BJ (cell line): Measurements from ENCODE around the gene ADAMTS12. TPM values are rescaled to one million over a fixed set of nuclear protein-coding genes. Genes with fewer than 3 reads are reported as not detected.

Experiments
- CTCF ChIA-PET: fragments of 350-600 bp; formaldehyde crosslinking; extraction: SDS; loops from one replicate; lab custom pipeline; 2021; ENCODE audit warnings: antibody characterized with exemption, inconsistent platforms; lab: Yijun Ruan, JAX
- POLR2A ChIA-PET: fragments of 300-600 bp; sonication (Branson Sonifier 250); formaldehyde crosslinking; extraction: SDS; loops from one replicate; lab custom pipeline; 2021; ENCODE audit warnings: antibody characterized with exemption; lab: Charles Lee
- DNase-seq: peaks from one replicate; pipeline ENCODE4 v3.0.0-alpha.2; 2011; ENCODE audit warnings: low read depth
- H3K27me3 ChIP-seq: 2 replicates; pipeline ENCODE4 v1.6.0; 2011; ENCODE audit warnings: low read length; ENCODE audit not compliant: control insufficient read depth, insufficient read depth
- H3K36me3 ChIP-seq: 2 replicates; pipeline ENCODE4 v1.5.1; 2011; ENCODE audit warnings: low read length; ENCODE audit not compliant: control insufficient read depth, insufficient read depth
- H3K4me3 ChIP-seq: 2 replicates; pipeline ENCODE4 v1.5.1; 2011; ENCODE audit warnings: low read depth, mild to moderate bottlenecking, control low read depth, low read length
- polyA minus RNA-seq: library from RNA; depleted of rRNA, polyadenylated mRNA; stranded (reverse); fragments of >200 nt; gene quantifications from 2 replicates; pipeline ENCODE4 v1.2.3, GENCODE V29; 2011; rRNA and poly(A)+ RNA removed
- polyA plus RNA-seq: library from polyadenylated mRNA; depleted of rRNA; stranded (reverse); fragments of >200 nt; gene quantifications from 2 replicates; pipeline ENCODE4 v1.2.3, GENCODE V29; 2011; rRNA removed
- TF ChIP-seq, protein P1 (sequence below): IDR thresholded peaks from 2 replicates; pipeline ENCODE4 v1.5.1; 2011; ENCODE audit warnings: low read depth, mild to moderate bottlenecking, control low read depth, inconsistent platforms, low read length, moderate library complexity; ENCODE audit not compliant: insufficient read depth

ADAMTS12 gene, protein sequence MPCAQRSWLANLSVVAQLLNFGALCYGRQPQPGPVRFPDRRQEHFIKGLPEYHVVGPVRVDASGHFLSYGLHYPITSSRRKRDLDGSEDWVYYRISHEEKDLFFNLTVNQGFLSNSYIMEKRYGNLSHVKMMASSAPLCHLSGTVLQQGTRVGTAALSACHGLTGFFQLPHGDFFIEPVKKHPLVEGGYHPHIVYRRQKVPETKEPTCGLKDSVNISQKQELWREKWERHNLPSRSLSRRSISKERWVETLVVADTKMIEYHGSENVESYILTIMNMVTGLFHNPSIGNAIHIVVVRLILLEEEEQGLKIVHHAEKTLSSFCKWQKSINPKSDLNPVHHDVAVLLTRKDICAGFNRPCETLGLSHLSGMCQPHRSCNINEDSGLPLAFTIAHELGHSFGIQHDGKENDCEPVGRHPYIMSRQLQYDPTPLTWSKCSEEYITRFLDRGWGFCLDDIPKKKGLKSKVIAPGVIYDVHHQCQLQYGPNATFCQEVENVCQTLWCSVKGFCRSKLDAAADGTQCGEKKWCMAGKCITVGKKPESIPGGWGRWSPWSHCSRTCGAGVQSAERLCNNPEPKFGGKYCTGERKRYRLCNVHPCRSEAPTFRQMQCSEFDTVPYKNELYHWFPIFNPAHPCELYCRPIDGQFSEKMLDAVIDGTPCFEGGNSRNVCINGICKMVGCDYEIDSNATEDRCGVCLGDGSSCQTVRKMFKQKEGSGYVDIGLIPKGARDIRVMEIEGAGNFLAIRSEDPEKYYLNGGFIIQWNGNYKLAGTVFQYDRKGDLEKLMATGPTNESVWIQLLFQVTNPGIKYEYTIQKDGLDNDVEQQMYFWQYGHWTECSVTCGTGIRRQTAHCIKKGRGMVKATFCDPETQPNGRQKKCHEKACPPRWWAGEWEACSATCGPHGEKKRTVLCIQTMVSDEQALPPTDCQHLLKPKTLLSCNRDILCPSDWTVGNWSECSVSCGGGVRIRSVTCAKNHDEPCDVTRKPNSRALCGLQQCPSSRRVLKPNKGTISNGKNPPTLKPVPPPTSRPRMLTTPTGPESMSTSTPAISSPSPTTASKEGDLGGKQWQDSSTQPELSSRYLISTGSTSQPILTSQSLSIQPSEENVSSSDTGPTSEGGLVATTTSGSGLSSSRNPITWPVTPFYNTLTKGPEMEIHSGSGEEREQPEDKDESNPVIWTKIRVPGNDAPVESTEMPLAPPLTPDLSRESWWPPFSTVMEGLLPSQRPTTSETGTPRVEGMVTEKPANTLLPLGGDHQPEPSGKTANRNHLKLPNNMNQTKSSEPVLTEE (N-terminal part only)
- polyA plus RNA-seq (25.6 and 30.1 TPM in 2 replicates), polyA minus RNA-seq (40.0 and 58.8 TPM in 2 replicates)

DNA sequence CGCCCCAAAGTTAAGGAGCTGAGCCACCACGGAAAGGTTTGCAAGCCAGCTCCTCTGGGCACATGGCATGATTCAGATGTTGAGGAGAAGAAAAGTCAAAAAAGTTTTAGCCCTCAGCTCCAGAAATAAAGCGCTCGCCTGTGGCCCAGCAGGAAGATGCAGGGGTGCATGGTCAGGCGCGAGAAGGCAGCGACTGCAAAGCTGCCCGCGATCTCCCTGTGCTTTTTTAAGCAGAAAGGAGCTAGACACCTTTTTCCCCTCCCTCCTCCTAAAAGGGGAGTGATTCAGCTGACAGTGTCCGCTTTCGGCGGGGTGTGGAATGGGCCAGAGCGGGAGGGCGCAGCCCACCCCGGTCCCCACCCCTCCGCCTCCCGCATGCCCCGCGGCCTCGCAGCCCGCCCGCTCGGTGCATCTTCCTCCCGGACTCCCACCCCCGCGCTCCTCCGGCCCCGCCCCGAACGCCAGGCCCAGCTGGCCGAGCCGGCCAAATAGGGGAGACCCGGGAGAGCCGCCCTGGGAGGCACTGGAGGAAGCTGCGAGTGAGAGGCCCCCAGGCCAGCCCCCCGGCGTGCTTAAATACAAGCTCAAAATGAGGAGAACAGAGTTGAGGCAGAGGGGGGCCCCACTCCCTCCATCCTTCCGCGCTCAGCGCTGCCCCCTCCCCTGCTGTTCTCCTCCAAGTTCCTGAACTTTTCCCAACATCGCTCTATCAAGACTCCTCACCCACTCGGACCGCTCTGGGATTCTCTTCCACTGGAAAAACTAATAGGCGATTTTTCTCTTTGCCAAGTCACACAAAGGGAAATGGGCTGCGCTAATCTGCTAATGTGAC lies at the start of gene ADAMTS12:
ADAMTS12 (minus strand) TSS at position 203 of the 832 bp plus-strand sequence; CDS start at position 69, 134 bp downstream.
- DNase-seq, result peak; percentile 31
- ChIA-PET POLR2A (no interaction called here), CTCF (interaction anchor here (0.8 to 2.0 kb wide), 5 partner anchors 42 to 195 kb away, joined by 3 to 13 read pairs (median 3); no protein-coding TSS in a partner anchor)
- H3K27me3 ChIP-seq, result no peaks in the 10 kb centered on the region
- H3K36me3 ChIP-seq, result no peaks in the 10 kb centered on the region
- H3K4me3 ChIP-seq, result peak within 1 kb of the TSS; percentile 62
- TF ChIP-seq, protein P1, sequence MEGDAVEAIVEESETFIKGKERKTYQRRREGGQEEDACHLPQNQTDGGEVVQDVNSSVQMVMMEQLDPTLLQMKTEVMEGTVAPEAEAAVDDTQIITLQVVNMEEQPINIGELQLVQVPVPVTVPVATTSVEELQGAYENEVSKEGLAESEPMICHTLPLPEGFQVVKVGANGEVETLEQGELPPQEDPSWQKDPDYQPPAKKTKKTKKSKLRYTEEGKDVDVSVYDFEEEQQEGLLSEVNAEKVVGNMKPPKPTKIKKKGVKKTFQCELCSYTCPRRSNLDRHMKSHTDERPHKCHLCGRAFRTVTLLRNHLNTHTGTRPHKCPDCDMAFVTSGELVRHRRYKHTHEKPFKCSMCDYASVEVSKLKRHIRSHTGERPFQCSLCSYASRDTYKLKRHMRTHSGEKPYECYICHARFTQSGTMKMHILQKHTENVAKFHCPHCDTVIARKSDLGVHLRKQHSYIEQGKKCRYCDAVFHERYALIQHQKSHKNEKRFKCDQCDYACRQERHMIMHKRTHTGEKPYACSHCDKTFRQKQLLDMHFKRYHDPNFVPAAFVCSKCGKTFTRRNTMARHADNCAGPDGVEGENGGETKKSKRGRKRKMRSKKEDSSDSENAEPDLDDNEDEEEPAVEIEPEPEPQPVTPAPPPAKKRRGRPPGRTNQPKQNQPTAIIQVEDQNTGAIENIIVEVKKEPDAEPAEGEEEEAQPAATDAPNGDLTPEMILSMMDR, result no peak

DNA sequence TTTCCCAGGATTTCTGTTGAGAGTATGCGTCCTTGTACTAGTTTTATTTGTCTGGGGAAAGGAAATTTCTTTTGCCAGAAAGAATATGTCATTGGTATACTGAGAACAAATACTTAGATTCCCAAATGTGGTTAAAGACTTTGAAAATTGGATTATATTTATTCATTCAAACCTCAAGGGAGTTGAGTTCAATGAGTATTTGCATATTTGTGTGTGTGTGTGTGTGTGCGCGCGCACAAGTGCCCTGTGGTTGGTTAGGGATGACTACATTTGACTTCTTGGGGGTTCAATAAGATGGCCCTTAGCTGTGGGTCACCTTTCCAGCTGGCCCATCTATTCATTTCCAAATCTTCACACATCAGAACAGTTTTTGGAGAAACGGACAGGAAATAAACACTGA lies 49.3 kb upstream of the ADAMTS12 start:
- Histone ChIP-seq H3K27me3 (peaks cover 48% of the 10 kb centered on the region), H3K4me3 (no peak overlapping the region), H3K36me3 (no peaks in the 10 kb centered on the region)
- ChIA-PET POLR2A (no interaction called here), CTCF (interaction anchor here (3.0 kb wide), 1 partner anchor 29 kb away, joined by 15 read pairs; no protein-coding TSS in a partner anchor)
- no peak for DNase-seq
- TF ChIP-seq, protein P1, result no peak

DNA sequence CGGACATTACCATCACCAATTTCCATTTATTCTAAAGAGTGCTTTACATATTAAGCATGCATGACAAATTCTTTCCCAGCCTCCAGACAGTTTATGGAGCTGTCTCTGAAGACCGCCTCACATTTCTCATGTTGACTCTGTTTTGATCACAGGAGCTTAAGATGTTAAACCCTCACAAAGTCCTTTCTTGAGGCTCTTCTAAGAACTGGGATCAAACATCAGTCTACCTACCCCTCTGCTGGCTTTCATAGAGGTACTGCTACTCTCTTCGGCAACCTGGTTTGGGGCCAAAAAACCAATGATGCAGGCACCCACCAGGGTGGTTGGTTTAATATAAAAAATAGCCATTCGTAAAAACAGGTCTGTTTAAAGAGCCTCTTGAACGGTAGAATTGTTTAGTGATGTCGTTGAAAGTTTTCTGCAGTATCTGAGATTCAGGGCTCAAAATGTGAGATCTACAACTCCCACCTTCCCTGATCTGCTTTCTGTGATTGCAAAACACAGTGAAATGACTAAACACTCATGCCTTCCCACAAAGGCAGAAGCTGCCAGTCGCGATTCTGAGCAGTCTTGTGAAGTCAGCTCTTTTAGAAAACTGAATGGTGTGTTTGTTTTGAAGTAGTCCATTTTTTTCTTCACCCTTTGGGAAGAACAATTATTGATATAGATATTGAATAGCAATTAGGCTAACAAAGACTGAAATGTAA lies 47.9 kb upstream of the ADAMTS12 start:
- CTCF ChIA-PET, result interaction anchor here (0.5 to 3.0 kb wide), 4 partner anchors 8 to 135 kb away, joined by 3 to 15 read pairs (median 3); no protein-coding TSS in a partner anchor
- Histone ChIP-seq H3K27me3 (peaks cover 47% of the 10 kb centered on the region), H3K36me3 (no peaks in the 10 kb centered on the region), H3K4me3 (no peak overlapping the region)
- DNase-seq, result no peak
- TF ChIP-seq, protein P1, result no peak
- POLR2A ChIA-PET, result no interaction called here

DNA sequence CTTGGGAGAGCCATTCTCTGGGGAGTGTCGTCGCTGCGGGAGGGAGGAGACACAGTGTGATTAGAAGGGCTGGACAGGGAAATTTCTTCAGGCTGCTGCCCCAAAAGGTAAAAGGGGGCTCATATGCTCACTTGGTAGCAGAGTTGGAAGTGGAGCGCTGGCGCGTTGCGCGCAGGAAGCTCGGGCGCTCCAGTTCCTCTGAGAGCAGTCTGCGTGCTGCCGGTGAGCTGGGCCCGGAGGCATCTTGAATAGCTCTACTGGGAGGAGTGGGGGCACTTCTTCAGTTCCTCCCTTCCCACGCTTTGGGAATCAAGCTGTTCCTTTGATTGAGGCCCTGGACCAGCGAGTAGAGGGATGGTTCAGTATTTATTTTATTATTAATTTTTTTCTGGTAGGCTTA lies 47.1 kb upstream of the ADAMTS12 start:
- CTCF ChIA-PET, result interaction anchor here (0.8 to 3.0 kb wide), 2 partner anchors 8 to 31 kb away, joined by 3 to 15 read pairs; no protein-coding TSS in a partner anchor
- POLR2A ChIA-PET, result no interaction called here
- Histone ChIP-seq H3K4me3 (no peak overlapping the region), H3K27me3 (peaks cover 45% of the 10 kb centered on the region), H3K36me3 (no peaks in the 10 kb centered on the region)
- TF ChIP-seq, protein P1, result no peak
- no peak for DNase-seq
